SKM-1 treated with dmso at 0.1 percent for 144 hours (cell line): Measurements from ENCODE around the gene NPM3.

Source experiments
- DNase-seq: peaks from one replicate; lab custom pipeline; 2025; ENCODE audit not compliant: unreplicated experiment; lab: John Stamatoyannopoulos, UW

Gene NPM3

GRCh38 chr10:101775273-101776160 is 7.7 kb downstream of the NPM3 start, which contains the start of gene FGF8:
Gene FGF8, minus strand, starts transcription at chr10:101776114. Its CDS starts 214 bp downstream, at chr10:101775900.
- no peak for DNase-seq

GRCh38 chr10:101774589-101775272 is 8.5 kb downstream of the NPM3 start:
- no peak for DNase-seq

- DNase-seq: no peak
Observed at GRCh38 chr10:101773923-101774588, 9.2 kb downstream of the NPM3 start.

GRCh38 chr10:101772895-101773761 is 10.1 kb downstream of the NPM3 start:
- DNase-seq: no peak

GRCh38 chr10:101772017-101772894 is 11.0 kb downstream of the NPM3 start:
- DNase-seq: no peak

- DNase-seq: no peak
Observed at GRCh38 chr10:101771380-101771779, 11.9 kb downstream of the NPM3 start.

GRCh38 chr10:101770331-101771215 is 12.7 kb downstream of the NPM3 start:
- no peak for DNase-seq

- no peak for DNase-seq
Observed at GRCh38 chr10:101769541-101770180, 13.6 kb downstream of the NPM3 start.

GRCh38 chr10:101768791-101769170 is 14.5 kb downstream of the NPM3 start:
- no peak for DNase-seq

GRCh38 chr10:101767966-101768790 is 15.1 kb downstream of the NPM3 start:
- no peak for DNase-seq

- no peak for DNase-seq
Observed at GRCh38 chr10:101767600-101767945, 15.7 kb downstream of the NPM3 start.

- DNase-seq: no peak
Observed at GRCh38 chr10:101766753-101767599, 16.3 kb downstream of the NPM3 start.

GRCh38 chr10:101766306-101766705 is 16.9 kb downstream of the NPM3 start:
- no peak for DNase-seq

- no peak for DNase-seq
Observed at GRCh38 chr10:101763141-101763846, 20.0 kb downstream of the NPM3 start.

GRCh38 chr10:101762736-101763135 is 20.5 kb downstream of the NPM3 start:
- DNase-seq: no peak

GRCh38 chr10:101761226-101761625 is 22.0 kb downstream of the NPM3 start:
- no peak for DNase-seq
